ENCODE data around the gene CD160. TPM values are rescaled to one million over a fixed set of nuclear protein-coding genes. Genes with fewer than 3 reads are reported as not detected.
"Not testable (repeated sequence)": the region's sequence is repeated elsewhere in the genome, so short reads cannot be mapped to it uniquely, and the experiment has no call there.

Gene CD160
- total RNA-seq, 4 donors from 2014 or later, result 0.21 TPM; not detected in 3

DNA sequence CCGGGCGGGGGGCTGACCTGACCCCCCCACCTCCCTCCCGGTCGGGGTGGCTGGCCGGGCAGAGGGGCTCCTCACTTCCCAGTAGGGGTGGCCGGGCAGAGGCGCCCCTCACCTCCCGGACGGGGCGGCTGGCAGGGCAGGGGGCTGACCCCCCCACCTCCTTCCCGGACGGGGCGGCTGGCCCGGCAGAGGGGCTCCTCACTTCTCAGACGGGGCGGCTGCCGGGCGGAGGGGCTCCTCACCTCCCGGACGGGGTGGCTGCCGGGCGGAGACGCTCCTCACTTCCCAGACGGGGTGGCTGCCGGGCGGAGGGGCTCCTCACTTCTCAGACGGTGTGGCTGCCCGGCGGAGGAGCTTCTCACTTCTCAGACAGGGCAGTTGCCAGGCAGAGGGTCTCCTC, 47.6 kb downstream of the CD160 start:
- H3K36me3 ChIP-seq, result peaks cover 0 to 67% (median 6%) of the 10 kb centered on the region in 3 donors
- not testable (repeated sequence) for DNase-seq (ENCODE audit: low spot score in 2 of 2); H3K4me1 ChIP-seq; H3K9me3 ChIP-seq; H3K27ac ChIP-seq; H3K4me3 ChIP-seq; H3K27me3 ChIP-seq
- WGBS, 2 donors, result 98% methylated on average over 15 of the region's 29 CpGs; no CpG with 5 or more reads in 1 of the 2 donors

- not testable (repeated sequence) for H3K27me3 ChIP-seq; H3K9me3 ChIP-seq; DNase-seq (ENCODE audit: low spot score in 2 of 2); H3K4me3 ChIP-seq; H3K4me1 ChIP-seq; H3K27ac ChIP-seq
- peaks cover 0 to 72% (median 6%) of the 10 kb centered on the region in 3 donors for H3K36me3 ChIP-seq
- WGBS, 2 donors, result 95 to 97% methylated on average over 10 of the region's 10 CpGs
Measured at GRCh38 chr1:145768004-145768403, 48.7 kb downstream of the CD160 start.

DNA sequence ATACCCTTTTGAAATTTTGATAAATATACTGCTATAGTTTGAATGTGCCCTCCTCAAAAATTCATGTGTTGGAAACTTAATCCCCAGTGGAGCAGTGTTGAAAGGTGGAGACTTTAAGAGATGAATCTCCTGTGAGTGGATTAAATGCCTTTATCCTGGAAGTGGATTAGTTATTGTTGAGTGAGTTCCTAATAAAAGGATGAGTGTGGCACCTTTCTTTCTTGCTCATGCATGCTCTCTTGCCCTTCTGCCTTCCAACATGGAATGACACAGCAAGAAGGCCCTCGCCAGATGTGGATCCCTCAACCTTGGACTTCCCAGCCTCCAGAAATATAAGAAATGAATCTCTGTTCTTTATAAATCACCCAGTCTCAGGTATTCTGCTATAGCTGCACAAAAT, 51.8 kb downstream of the CD160 start:
- TF ChIP-seq EP300 (IDR thresholded peaks at IDR 0.05) (no peak), POLR2A (IDR thresholded peaks at IDR 0.05) (no peak)
- TF ChIP-seq, protein P1, sequence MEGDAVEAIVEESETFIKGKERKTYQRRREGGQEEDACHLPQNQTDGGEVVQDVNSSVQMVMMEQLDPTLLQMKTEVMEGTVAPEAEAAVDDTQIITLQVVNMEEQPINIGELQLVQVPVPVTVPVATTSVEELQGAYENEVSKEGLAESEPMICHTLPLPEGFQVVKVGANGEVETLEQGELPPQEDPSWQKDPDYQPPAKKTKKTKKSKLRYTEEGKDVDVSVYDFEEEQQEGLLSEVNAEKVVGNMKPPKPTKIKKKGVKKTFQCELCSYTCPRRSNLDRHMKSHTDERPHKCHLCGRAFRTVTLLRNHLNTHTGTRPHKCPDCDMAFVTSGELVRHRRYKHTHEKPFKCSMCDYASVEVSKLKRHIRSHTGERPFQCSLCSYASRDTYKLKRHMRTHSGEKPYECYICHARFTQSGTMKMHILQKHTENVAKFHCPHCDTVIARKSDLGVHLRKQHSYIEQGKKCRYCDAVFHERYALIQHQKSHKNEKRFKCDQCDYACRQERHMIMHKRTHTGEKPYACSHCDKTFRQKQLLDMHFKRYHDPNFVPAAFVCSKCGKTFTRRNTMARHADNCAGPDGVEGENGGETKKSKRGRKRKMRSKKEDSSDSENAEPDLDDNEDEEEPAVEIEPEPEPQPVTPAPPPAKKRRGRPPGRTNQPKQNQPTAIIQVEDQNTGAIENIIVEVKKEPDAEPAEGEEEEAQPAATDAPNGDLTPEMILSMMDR (IDR thresholded peaks at IDR 0.05), result no peak
- DNase-seq (ENCODE audit: low spot score in 2 of 2), result no peak
- Histone ChIP-seq H3K36me3 (peaks cover 0 to 60% (median 6%) of the 10 kb centered on the region in 3 donors), H3K27ac (no peak overlapping the region), H3K4me1 (no peaks in the 10 kb centered on the region), H3K27me3 (no peaks in the 10 kb centered on the region), H3K4me3 (no peak overlapping the region), H3K9me3 (no peaks in the 10 kb centered on the region)
- 89 to 96% methylated on average over 1 of the region's 1 CpG for WGBS, 2 donors

GRCh38 chr1:145773423-145773822, 54.1 kb downstream of the CD160 start:
- no peak overlapping the region for H3K27ac ChIP-seq
- peaks cover 0 to 14% (median 0%) of the 10 kb centered on the region in 4 donors for H3K4me1 ChIP-seq
- no peak overlapping the region for H3K4me3 ChIP-seq
- no peak for DNase-seq (ENCODE audit: low spot score in 2 of 2)
- H3K27me3 ChIP-seq, result no peaks in the 10 kb centered on the region
- H3K9me3 ChIP-seq, result no peaks in the 10 kb centered on the region
- WGBS, 2 donors, result 74 to 84% methylated on average over 1 of the region's 1 CpG
- peaks cover 0 to 42% (median 6%) of the 10 kb centered on the region in 3 donors for H3K36me3 ChIP-seq
- TF ChIP-seq, protein P1 (IDR thresholded peaks at IDR 0.05), result no peak
- TF ChIP-seq EP300 (IDR thresholded peaks at IDR 0.05) (no peak), POLR2A (IDR thresholded peaks at IDR 0.05) (no peak)

DNA sequence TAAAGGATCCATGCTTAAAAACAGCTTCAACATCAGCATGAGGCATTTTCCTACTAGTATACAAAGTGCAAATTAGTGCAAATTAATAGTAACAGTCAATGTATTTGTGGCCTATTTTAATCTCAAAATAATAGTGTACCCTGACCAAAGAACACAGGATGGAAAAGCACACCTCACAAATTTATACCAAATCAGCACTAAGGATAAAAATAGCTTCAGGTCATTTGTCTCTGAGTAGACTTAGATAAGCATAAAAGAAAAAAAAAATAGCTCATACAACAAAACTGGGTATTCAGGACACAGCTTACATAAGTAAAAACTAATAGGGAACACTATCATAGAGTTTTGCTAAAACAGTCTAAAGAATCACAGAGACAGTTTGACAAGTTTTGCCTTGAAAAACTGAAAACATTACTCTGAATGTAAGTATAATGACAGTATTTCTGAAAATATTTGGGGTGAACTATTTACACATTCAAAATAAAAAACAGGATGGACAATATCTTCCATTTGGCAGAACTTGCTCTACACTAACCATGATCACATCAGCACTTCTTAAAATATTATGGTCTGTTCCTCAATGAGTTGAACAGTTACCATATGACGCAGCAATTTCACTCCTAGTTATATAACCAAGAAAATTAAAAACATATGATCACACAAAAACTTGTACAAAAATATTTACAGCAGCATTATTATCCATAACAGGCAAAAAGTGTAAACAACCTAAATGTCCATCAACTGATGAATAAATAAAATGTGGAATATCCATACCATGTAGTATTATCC, 58.3 kb downstream of the CD160 start:
- no peak overlapping the region for H3K4me3 ChIP-seq
- no peaks in the 10 kb centered on the region for H3K9me3 ChIP-seq
- peaks cover 0 to 31% (median 0%) of the 10 kb centered on the region in 3 donors for H3K36me3 ChIP-seq
- H3K27ac ChIP-seq, result no peak overlapping the region
- 73 to 74% methylated on average over 1 of the region's 1 CpG for WGBS, 2 donors
- TF ChIP-seq POLR2A (IDR thresholded peaks at IDR 0.05) (no peak), EP300 (IDR thresholded peaks at IDR 0.05) (no peak)
- TF ChIP-seq, protein P1 (IDR thresholded peaks at IDR 0.05), result no peak
- no peak for DNase-seq (ENCODE audit: low spot score in 2 of 2)
- peaks cover 0 to 21% (median 0%) of the 10 kb centered on the region in 4 donors for H3K4me1 ChIP-seq
- no peaks in the 10 kb centered on the region for H3K27me3 ChIP-seq

DNA sequence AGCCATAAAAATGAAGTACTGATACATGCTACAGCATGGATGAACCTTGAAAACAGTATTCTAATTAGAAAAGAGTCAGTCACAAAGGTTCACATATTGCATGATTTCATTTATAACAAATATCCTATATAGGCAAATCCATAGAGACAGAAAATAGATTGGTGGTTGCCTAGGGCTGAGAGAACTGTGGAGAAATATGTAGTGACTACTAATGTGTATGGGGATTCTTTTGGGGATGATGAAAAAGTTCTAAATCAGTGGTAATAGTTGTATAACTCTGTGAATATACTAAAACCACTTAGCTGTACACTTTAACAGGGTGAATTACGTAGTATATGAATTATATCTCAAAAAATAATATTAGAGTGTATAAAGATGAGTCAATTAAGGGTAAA, 58.8 kb downstream of the CD160 start:
- no peak overlapping the region for H3K4me3 ChIP-seq
- H3K4me1 ChIP-seq, result peaks cover 0 to 24% (median 0%) of the 10 kb centered on the region in 4 donors
- no peak for DNase-seq (ENCODE audit: low spot score in 2 of 2)
- WGBS, 2 donors, result 88 to 95% methylated on average over 1 of the region's 1 CpG
- H3K36me3 ChIP-seq, result peaks cover 0 to 27% (median 0%) of the 10 kb centered on the region in 3 donors
- H3K27ac ChIP-seq, result no peak overlapping the region
- H3K27me3 ChIP-seq, result no peaks in the 10 kb centered on the region
- no peaks in the 10 kb centered on the region for H3K9me3 ChIP-seq
- TF ChIP-seq, protein P1 (IDR thresholded peaks at IDR 0.05), result no peak
- TF ChIP-seq POLR2A (IDR thresholded peaks at IDR 0.05) (no peak), EP300 (IDR thresholded peaks at IDR 0.05) (no peak)
